ENCODE measurements around the gene COL25A1.

DNA sequence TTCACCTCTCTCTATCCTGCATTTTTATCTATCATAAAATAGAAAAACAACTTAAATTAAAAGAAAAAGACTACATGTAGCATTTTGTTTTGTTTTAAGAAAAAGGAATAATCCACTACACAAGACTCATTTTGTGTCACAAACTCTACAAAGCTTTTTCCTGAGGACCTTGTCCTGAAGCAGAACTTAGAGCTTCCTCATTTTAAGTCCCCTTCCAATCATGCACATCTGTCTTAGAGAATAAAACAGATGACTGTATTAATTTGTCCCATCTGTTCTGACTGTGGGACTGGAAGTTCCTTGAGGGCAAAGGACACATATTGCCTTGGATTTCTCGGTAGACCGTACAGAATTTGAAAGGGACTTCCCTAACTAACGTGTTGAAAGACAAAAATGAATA lies 218.5 kb downstream of the COL25A1 start:
- TF ChIP-seq, protein P1, sequence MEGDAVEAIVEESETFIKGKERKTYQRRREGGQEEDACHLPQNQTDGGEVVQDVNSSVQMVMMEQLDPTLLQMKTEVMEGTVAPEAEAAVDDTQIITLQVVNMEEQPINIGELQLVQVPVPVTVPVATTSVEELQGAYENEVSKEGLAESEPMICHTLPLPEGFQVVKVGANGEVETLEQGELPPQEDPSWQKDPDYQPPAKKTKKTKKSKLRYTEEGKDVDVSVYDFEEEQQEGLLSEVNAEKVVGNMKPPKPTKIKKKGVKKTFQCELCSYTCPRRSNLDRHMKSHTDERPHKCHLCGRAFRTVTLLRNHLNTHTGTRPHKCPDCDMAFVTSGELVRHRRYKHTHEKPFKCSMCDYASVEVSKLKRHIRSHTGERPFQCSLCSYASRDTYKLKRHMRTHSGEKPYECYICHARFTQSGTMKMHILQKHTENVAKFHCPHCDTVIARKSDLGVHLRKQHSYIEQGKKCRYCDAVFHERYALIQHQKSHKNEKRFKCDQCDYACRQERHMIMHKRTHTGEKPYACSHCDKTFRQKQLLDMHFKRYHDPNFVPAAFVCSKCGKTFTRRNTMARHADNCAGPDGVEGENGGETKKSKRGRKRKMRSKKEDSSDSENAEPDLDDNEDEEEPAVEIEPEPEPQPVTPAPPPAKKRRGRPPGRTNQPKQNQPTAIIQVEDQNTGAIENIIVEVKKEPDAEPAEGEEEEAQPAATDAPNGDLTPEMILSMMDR (IDR thresholded peaks at IDR 0.05) = no peak
- no peak for TF ChIP-seq POLR2A (IDR thresholded peaks at IDR 0.05)
